SK-N-SH treated with all-trans-retinoic acid at 6 μM for 48 hours (cell line): ENCODE results near the gene ETFB.

Source experiments
- BACH2 ChIP-seq: fragments of 250-450 bp; sonication (Bioruptor Pico); IDR thresholded peaks from 2 replicates; pipeline ENCODE4 v1.9.0; 2021; ENCODE audit warnings: mild to moderate bottlenecking, borderline replicate concordance
- SNAI2 ChIP-seq: fragments of 250-450 bp; sonication (Bioruptor Pico); IDR thresholded peaks from 2 replicates; pipeline ENCODE4 v1.5.0; 2020; ENCODE audit warnings: mild to moderate bottlenecking, moderate library complexity
- ZFP3 ChIP-seq: fragments of 250-450 bp; sonication (Bioruptor Pico); IDR thresholded peaks from 2 replicates; pipeline ENCODE4 v1.5.0; 2020; ENCODE audit warnings: mild to moderate bottlenecking, moderate library complexity
- ZFP30 ChIP-seq: fragments of 450-650 bp; formaldehyde crosslinking; IDR thresholded peaks from 2 replicates; pipeline ENCODE4 v1.5.0; 2022; ENCODE audit warnings: mild to moderate bottlenecking, moderate library complexity
- ZNF70 ChIP-seq: fragments of 450-650 bp; formaldehyde crosslinking; IDR thresholded peaks from 2 replicates; pipeline ENCODE4 v1.5.0; 2020; ENCODE audit warnings: mild to moderate bottlenecking, moderate library complexity
- TF ChIP-seq, protein P1 (sequence below): fragments of 250-450 bp; sonication (Bioruptor Pico); IDR thresholded peaks from 2 replicates; pipeline ENCODE4 v1.8.0; 2020; ENCODE audit warnings: mild to moderate bottlenecking, moderate library complexity, borderline replicate concordance
- TF ChIP-seq, protein P2 (sequence below): fragments of 250-450 bp; sonication (Bioruptor Pico); IDR thresholded peaks from 2 replicates; pipeline ENCODE4 v1.5.1; 2021; ENCODE audit warnings: mild to moderate bottlenecking, moderate library complexity

DNA sequence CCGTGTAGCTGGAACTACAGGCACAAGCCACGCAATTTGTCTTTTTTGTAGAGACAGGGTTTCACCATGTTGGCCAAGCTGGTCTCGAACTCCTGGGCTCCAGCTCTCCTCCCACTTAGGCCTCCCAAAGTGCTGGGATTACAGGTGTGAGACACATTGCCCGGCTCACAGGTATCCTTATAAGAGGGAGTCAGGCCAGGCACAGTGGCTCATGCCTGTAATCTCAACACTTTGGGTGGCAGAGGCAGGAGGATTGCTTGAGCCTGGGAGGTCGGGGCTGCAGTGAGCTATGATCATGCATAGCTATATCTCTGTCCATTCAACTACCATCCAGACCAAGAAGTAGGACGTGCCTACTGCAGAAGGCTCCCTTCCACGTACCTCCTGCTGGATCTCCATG, 64.9 kb downstream of the ETFB start:
- TF ChIP-seq ZFP3 (no peak), BACH2 (CRISPR knock-in tag) (no peak), ZFP30 (CRISPR knock-in tag) (no peak), ZNF70 (CRISPR knock-in tag) (no peak), SNAI2 (CRISPR knock-in tag) (no peak)
- TF ChIP-seq, protein P1, sequence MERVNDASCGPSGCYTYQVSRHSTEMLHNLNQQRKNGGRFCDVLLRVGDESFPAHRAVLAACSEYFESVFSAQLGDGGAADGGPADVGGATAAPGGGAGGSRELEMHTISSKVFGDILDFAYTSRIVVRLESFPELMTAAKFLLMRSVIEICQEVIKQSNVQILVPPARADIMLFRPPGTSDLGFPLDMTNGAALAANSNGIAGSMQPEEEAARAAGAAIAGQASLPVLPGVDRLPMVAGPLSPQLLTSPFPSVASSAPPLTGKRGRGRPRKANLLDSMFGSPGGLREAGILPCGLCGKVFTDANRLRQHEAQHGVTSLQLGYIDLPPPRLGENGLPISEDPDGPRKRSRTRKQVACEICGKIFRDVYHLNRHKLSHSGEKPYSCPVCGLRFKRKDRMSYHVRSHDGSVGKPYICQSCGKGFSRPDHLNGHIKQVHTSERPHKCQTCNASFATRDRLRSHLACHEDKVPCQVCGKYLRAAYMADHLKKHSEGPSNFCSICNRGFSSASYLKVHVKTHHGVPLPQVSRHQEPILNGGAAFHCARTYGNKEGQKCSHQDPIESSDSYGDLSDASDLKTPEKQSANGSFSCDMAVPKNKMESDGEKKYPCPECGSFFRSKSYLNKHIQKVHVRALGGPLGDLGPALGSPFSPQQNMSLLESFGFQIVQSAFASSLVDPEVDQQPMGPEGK (CRISPR knock-in tag): no peak
- TF ChIP-seq, protein P2, sequence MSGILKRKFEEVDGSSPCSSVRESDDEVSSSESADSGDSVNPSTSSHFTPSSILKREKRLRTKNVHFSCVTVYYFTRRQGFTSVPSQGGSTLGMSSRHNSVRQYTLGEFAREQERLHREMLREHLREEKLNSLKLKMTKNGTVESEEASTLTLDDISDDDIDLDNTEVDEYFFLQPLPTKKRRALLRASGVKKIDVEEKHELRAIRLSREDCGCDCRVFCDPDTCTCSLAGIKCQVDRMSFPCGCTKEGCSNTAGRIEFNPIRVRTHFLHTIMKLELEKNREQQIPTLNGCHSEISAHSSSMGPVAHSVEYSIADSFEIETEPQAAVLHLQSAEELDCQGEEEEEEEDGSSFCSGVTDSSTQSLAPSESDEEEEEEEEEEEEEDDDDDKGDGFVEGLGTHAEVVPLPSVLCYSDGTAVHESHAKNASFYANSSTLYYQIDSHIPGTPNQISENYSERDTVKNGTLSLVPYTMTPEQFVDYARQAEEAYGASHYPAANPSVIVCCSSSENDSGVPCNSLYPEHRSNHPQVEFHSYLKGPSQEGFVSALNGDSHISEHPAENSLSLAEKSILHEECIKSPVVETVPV (CRISPR knock-in tag): no peak
